Measurements from ENCODE around the gene INPP4A.

The INPP4A gene

DNA sequence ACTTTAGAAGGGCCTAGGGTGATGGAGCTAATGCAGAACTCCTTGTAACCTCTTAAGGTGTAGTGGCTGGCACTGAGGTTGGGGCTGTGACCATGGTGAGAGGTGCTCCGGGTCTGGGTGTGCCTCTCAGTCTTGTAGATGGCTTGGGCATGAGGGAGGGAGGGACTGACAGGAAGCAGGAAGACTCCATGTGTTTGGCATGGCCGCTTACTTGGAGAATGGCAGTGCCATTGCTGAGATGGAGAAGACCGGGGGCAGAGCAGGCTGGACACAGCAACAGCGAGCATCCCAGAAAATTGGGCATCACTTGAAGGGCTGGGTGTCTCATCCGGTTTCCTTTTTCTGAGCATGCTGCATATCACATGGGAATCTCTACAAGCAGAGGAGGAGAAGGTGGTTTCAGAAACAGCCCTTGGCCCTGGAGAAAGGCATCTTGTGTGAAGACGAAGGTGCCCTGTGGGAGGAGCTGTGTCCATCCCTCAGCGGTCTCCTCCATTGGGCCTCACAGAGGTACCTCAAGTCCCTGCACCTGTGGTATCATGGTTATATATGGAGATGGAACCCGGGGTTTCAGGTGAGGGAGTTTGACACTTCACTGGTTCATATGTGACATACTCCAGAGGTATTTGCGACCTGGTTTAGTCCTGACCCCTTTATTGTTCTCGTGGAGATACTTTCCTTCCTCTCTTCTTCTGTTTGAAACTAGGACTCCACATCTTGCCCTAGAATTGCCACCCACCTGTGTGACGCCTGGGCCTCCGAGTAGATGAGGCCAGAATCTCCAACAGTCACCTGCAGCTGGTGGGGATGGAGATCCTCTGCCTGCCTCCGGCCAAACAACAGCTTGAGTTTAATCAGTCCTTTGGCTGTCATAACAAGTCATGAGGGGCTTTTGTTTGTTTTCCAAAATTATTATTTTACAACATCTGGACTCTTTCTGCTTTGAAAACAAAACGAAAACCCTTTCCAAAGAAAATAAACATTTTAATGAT lies 45.6 kb downstream of the INPP4A start:
- no peak overlapping the region for H3K27ac ChIP-seq (ENCODE audit: insufficient read depth in 1 of 2, low read depth in 1 of 2, low read length in 2 of 2, poor library complexity in 1 of 2, severe bottlenecking in 2 of 2)
- whole genome bisulfite sequencing (ENCODE audit: insufficient coverage): 94% methylated on average over 11 of the region's 14 CpGs
- no peaks in the 10 kb centered on the region for H3K27me3 ChIP-seq (replicated peaks in 2 of 5; ENCODE audit: control insufficient read depth in 4 of 5, insufficient read depth in 5 of 5, low read length in 4 of 5)
- H3K36me3 ChIP-seq (ENCODE audit: control insufficient read depth in 4 of 4, insufficient read depth in 4 of 4, low read length in 3 of 4): peaks cover 0 to 12% (median 3%) of the 10 kb centered on the region in 4 experiments
- ChIA-PET CTCF (no interaction called here), POLR2A (no interaction called here)
- no peak overlapping the region for H3K4me3 ChIP-seq (ENCODE audit: control insufficient read depth in 1 of 7, extremely low read depth in 1 of 7, insufficient read depth in 4 of 7, low read depth in 2 of 7, low read length in 6 of 7)
- no peak for DNase-seq
- peaks cover 3 to 12% (median 4%) of the 10 kb centered on the region in 5 experiments for H3K9me3 ChIP-seq (ENCODE audit: control extremely low read depth in 1 of 5, control insufficient read depth in 4 of 5, insufficient read depth in 2 of 5, low read depth in 1 of 5, low read length in 4 of 5)
- H3K4me1 ChIP-seq (ENCODE audit: control extremely low read depth in 1 of 4, control insufficient read depth in 4 of 4, insufficient read depth in 4 of 4, low read length in 3 of 4): peaks cover 0 to 37% (median 5%) of the 10 kb centered on the region in 4 experiments

- Histone ChIP-seq H3K9me3 (ENCODE audit: control extremely low read depth in 1 of 5, control insufficient read depth in 4 of 5, insufficient read depth in 2 of 5, low read depth in 1 of 5, low read length in 4 of 5) (peaks cover 5 to 27% (median 9%) of the 10 kb centered on the region in 5 experiments), H3K4me3 (ENCODE audit: control insufficient read depth in 1 of 7, extremely low read depth in 1 of 7, insufficient read depth in 4 of 7, low read depth in 2 of 7, low read length in 6 of 7) (no peak overlapping the region), H3K4me1 (ENCODE audit: control extremely low read depth in 1 of 4, control insufficient read depth in 4 of 4, insufficient read depth in 4 of 4, low read length in 3 of 4) (peaks cover 0 to 31% (median 5%) of the 10 kb centered on the region in 4 experiments), H3K27ac (ENCODE audit: insufficient read depth in 1 of 2, low read depth in 1 of 2, low read length in 2 of 2, poor library complexity in 1 of 2, severe bottlenecking in 2 of 2) (no peak overlapping the region), H3K27me3 (replicated peaks in 2 of 5; ENCODE audit: control insufficient read depth in 4 of 5, insufficient read depth in 5 of 5, low read length in 4 of 5) (no peaks in the 10 kb centered on the region), H3K36me3 (ENCODE audit: control insufficient read depth in 4 of 4, insufficient read depth in 4 of 4, low read length in 3 of 4) (peaks cover 2 to 12% (median 5%) of the 10 kb centered on the region in 4 experiments)
- 93% methylated on average over 3 of the region's 3 CpGs for WGBS (ENCODE audit: insufficient coverage)
- ChIA-PET CTCF (interaction anchor here (1.1 to 2.8 kb wide), 4 partner anchors 9 to 29 kb away, joined by 3 to 10 read pairs (median 7); no protein-coding TSS in a partner anchor), POLR2A (no interaction called here)
- DNase-seq: no peak
These were observed 47.8 kb downstream of the INPP4A start for GRCh38 chr2:98492441-98492840.

GRCh38 chr2:98494699-98495098 lies 50.0 kb downstream of the INPP4A start:
- Histone ChIP-seq H3K4me3 (ENCODE audit: control insufficient read depth in 1 of 7, extremely low read depth in 1 of 7, insufficient read depth in 4 of 7, low read depth in 2 of 7, low read length in 6 of 7) (no peak overlapping the region), H3K9me3 (ENCODE audit: control extremely low read depth in 1 of 5, control insufficient read depth in 4 of 5, insufficient read depth in 2 of 5, low read depth in 1 of 5, low read length in 4 of 5) (peaks cover 5 to 28% (median 9%) of the 10 kb centered on the region in 5 experiments), H3K36me3 (ENCODE audit: control insufficient read depth in 4 of 4, insufficient read depth in 4 of 4, low read length in 3 of 4) (peaks cover 4 to 14% (median 8%) of the 10 kb centered on the region in 4 experiments), H3K4me1 (ENCODE audit: control extremely low read depth in 1 of 4, control insufficient read depth in 4 of 4, insufficient read depth in 4 of 4, low read length in 3 of 4) (peaks cover 0 to 10% (median 0%) of the 10 kb centered on the region in 4 experiments), H3K27me3 (replicated peaks in 2 of 5; ENCODE audit: control insufficient read depth in 4 of 5, insufficient read depth in 5 of 5, low read length in 4 of 5) (no peaks in the 10 kb centered on the region), H3K27ac (ENCODE audit: insufficient read depth in 1 of 2, low read depth in 1 of 2, low read length in 2 of 2, poor library complexity in 1 of 2, severe bottlenecking in 2 of 2) (no peak overlapping the region)
- ChIA-PET CTCF (interaction anchor here (0.8 to 2.8 kb wide), 7 partner anchors 11 to 83 kb away, joined by 3 to 10 read pairs (median 4); no protein-coding TSS in a partner anchor), POLR2A (no interaction called here)
- no peak for DNase-seq

- no peak overlapping the region for H3K4me3 ChIP-seq (ENCODE audit: control insufficient read depth in 1 of 7, extremely low read depth in 1 of 7, insufficient read depth in 4 of 7, low read depth in 2 of 7, low read length in 6 of 7)
- WGBS (ENCODE audit: insufficient coverage): 100% methylated on average over 3 of the region's 4 CpGs
- H3K4me1 ChIP-seq (ENCODE audit: control extremely low read depth in 1 of 4, control insufficient read depth in 4 of 4, insufficient read depth in 4 of 4, low read length in 3 of 4): peaks cover 0 to 4% (median 0%) of the 10 kb centered on the region in 4 experiments
- H3K36me3 ChIP-seq (ENCODE audit: control insufficient read depth in 4 of 4, insufficient read depth in 4 of 4, low read length in 3 of 4): peaks cover 4 to 10% (median 7%) of the 10 kb centered on the region in 4 experiments
- ChIA-PET POLR2A (no interaction called here), CTCF (interaction anchor here (1.1 to 1.3 kb wide), 4 partner anchors 9 to 15 kb away, joined by 3 to 5 read pairs (median 4); no protein-coding TSS in a partner anchor)
- H3K27me3 ChIP-seq (replicated peaks in 2 of 5; ENCODE audit: control insufficient read depth in 4 of 5, insufficient read depth in 5 of 5, low read length in 4 of 5): no peaks in the 10 kb centered on the region
- no peak for DNase-seq
- no peak overlapping the region for H3K27ac ChIP-seq (ENCODE audit: insufficient read depth in 1 of 2, low read depth in 1 of 2, low read length in 2 of 2, poor library complexity in 1 of 2, severe bottlenecking in 2 of 2)
- peaks cover 5 to 28% (median 9%) of the 10 kb centered on the region in 5 experiments for H3K9me3 ChIP-seq (ENCODE audit: control extremely low read depth in 1 of 5, control insufficient read depth in 4 of 5, insufficient read depth in 2 of 5, low read depth in 1 of 5, low read length in 4 of 5)
These were observed 52.3 kb downstream of the INPP4A start for GRCh38 chr2:98496750-98497493.

- no peaks in the 10 kb centered on the region for H3K27me3 ChIP-seq (replicated peaks in 2 of 5; ENCODE audit: control insufficient read depth in 4 of 5, insufficient read depth in 5 of 5, low read length in 4 of 5)
- CTCF ChIA-PET: no interaction called here
- peaks cover 0 to 5% (median 4%) of the 10 kb centered on the region in 4 experiments for H3K4me1 ChIP-seq (ENCODE audit: control extremely low read depth in 1 of 4, control insufficient read depth in 4 of 4, insufficient read depth in 4 of 4, low read length in 3 of 4)
- H3K4me3 ChIP-seq (ENCODE audit: control insufficient read depth in 1 of 7, extremely low read depth in 1 of 7, insufficient read depth in 4 of 7, low read depth in 2 of 7, low read length in 6 of 7): no peak overlapping the region
- H3K36me3 ChIP-seq (ENCODE audit: control insufficient read depth in 4 of 4, insufficient read depth in 4 of 4, low read length in 3 of 4): peaks cover 4 to 13% (median 8%) of the 10 kb centered on the region in 4 experiments
- POLR2A ChIA-PET: no interaction called here
- H3K27ac ChIP-seq (ENCODE audit: insufficient read depth in 1 of 2, low read depth in 1 of 2, low read length in 2 of 2, poor library complexity in 1 of 2, severe bottlenecking in 2 of 2): no peak overlapping the region
- 95% methylated on average over 3 of the region's 4 CpGs for WGBS (ENCODE audit: insufficient coverage)
- no peak for DNase-seq
- H3K9me3 ChIP-seq (ENCODE audit: control extremely low read depth in 1 of 5, control insufficient read depth in 4 of 5, insufficient read depth in 2 of 5, low read depth in 1 of 5, low read length in 4 of 5): peaks cover 5 to 28% (median 9%) of the 10 kb centered on the region in 5 experiments
These were observed 54.2 kb downstream of the INPP4A start for GRCh38 chr2:98498703-98499440.

DNA sequence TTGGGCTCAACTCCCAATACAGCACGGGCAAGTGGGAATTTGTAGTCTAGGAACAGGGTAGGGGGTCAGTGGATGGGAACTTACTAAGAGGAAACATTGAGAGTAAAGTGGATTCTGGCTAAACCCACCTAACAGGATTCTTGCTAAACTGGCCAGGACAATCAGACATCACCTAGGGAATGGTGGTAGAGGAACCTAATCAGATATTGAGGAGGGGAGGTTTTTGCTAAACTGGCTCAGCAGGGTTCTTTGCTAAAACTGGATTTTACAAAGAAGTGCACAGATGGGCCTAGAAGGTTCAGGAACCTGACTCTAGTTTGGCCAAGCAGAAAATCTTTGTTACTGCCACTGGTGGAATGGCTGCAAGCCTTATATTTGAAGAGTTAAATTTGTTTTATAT lies 55.9 kb downstream of the INPP4A start:
- H3K9me3 ChIP-seq (ENCODE audit: control extremely low read depth in 1 of 5, control insufficient read depth in 4 of 5, insufficient read depth in 2 of 5, low read depth in 1 of 5, low read length in 4 of 5): peaks cover 2 to 16% (median 6%) of the 10 kb centered on the region in 5 experiments
- H3K4me3 ChIP-seq (ENCODE audit: control insufficient read depth in 1 of 7, extremely low read depth in 1 of 7, insufficient read depth in 4 of 7, low read depth in 2 of 7, low read length in 6 of 7): no peak overlapping the region
- peaks cover 2 to 13% (median 6%) of the 10 kb centered on the region in 4 experiments for H3K36me3 ChIP-seq (ENCODE audit: control insufficient read depth in 4 of 4, insufficient read depth in 4 of 4, low read length in 3 of 4)
- DNase-seq: no peak
- CTCF ChIA-PET: no interaction called here
- no peak overlapping the region for H3K27ac ChIP-seq (ENCODE audit: insufficient read depth in 1 of 2, low read depth in 1 of 2, low read length in 2 of 2, poor library complexity in 1 of 2, severe bottlenecking in 2 of 2)
- H3K4me1 ChIP-seq (ENCODE audit: control extremely low read depth in 1 of 4, control insufficient read depth in 4 of 4, insufficient read depth in 4 of 4, low read length in 3 of 4): peaks cover 8 to 21% (median 20%) of the 10 kb centered on the region in 4 experiments
- WGBS (ENCODE audit: insufficient coverage): 100% methylated on average over 1 of the region's 1 CpG
- POLR2A ChIA-PET: no interaction called here
- no peaks in the 10 kb centered on the region for H3K27me3 ChIP-seq (replicated peaks in 2 of 5; ENCODE audit: control insufficient read depth in 4 of 5, insufficient read depth in 5 of 5, low read length in 4 of 5)
